Stomach (tissue), 4 donors: ENCODE measurements around the gene B3GNT8.

ENCODE experiments used
- EP300 ChIP-seq: sonication (generic); formaldehyde crosslinking; IDR thresholded peaks from one replicate; pipeline ENCODE4 v1.6.1; 2017; ENCODE audit warnings: antibody characterized with exemption
- POLR2A ChIP-seq, 4 donors: fragments of 450-650 bp; IDR thresholded peaks; one replicate each; pipeline ENCODE4 v1.6.1; 2016; ENCODE audit warnings: antibody characterized with exemption in 4 of 4, control low read depth in 2 of 4, mild to moderate bottlenecking in 1 of 4, moderate library complexity in 1 of 4
- POLR2AphosphoS5 ChIP-seq, 3 donors: sonication (generic); formaldehyde crosslinking; IDR thresholded peaks; one replicate each; pipeline ENCODE4 v1.6.1; 2016; ENCODE audit warnings: antibody characterized with exemption in 3 of 3
- TF ChIP-seq, protein P1 (sequence below), 7 experiments: fragments of 450-650 bp in 4 of 7; fragments of 200-600 bp in 3 of 7; sonication (generic) in 3 of 7; IDR thresholded peaks; one replicate each; pipeline ENCODE4 v1.5.1; 2016 to 2019; ENCODE audit warnings: antibody characterized with exemption in 7 of 7, control low read depth in 2 of 7, mild to moderate bottlenecking in 1 of 7

GRCh38 chr19:41399091-41399490 lies 28.1 kb downstream of the B3GNT8 start:
- TF ChIP-seq, protein P1, sequence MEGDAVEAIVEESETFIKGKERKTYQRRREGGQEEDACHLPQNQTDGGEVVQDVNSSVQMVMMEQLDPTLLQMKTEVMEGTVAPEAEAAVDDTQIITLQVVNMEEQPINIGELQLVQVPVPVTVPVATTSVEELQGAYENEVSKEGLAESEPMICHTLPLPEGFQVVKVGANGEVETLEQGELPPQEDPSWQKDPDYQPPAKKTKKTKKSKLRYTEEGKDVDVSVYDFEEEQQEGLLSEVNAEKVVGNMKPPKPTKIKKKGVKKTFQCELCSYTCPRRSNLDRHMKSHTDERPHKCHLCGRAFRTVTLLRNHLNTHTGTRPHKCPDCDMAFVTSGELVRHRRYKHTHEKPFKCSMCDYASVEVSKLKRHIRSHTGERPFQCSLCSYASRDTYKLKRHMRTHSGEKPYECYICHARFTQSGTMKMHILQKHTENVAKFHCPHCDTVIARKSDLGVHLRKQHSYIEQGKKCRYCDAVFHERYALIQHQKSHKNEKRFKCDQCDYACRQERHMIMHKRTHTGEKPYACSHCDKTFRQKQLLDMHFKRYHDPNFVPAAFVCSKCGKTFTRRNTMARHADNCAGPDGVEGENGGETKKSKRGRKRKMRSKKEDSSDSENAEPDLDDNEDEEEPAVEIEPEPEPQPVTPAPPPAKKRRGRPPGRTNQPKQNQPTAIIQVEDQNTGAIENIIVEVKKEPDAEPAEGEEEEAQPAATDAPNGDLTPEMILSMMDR (IDR thresholded peaks at IDR 0.05): no peak
- TF ChIP-seq POLR2AphosphoS5 (IDR thresholded peaks at IDR 0.05): no peak
- no peak for TF ChIP-seq POLR2A (IDR thresholded peaks at IDR 0.05)
- no peak for TF ChIP-seq EP300
